HG03095 (cell line): ENCODE results near the gene COPS7A.
A peak's percentile ranks its signal among the peaks of the same experiment; 100 is the strongest.
"Not testable (repeated sequence)": the region's sequence is repeated elsewhere in the genome, so short reads cannot be mapped to it uniquely, and the experiment has no call there.

Experiments
- ATAC-seq: cut with Tn5 transposase; IDR thresholded peaks from one replicate; pipeline ENCODE4 v1.9.1; 2021; ENCODE audit warnings: moderate library complexity; ENCODE audit not compliant: unreplicated experiment

Gene COPS7A

GRCh38 chr12:6701078-6701768 lies 22.6 kb upstream of the COPS7A start:
- ATAC-seq = no peak

- no peak for ATAC-seq
Observed at GRCh38 chr12:6703631-6704030, 20.2 kb upstream of the COPS7A start.

GRCh38 chr12:6708351-6708750 lies 15.5 kb upstream of the COPS7A start:
- ATAC-seq = not testable (repeated sequence)

DNA sequence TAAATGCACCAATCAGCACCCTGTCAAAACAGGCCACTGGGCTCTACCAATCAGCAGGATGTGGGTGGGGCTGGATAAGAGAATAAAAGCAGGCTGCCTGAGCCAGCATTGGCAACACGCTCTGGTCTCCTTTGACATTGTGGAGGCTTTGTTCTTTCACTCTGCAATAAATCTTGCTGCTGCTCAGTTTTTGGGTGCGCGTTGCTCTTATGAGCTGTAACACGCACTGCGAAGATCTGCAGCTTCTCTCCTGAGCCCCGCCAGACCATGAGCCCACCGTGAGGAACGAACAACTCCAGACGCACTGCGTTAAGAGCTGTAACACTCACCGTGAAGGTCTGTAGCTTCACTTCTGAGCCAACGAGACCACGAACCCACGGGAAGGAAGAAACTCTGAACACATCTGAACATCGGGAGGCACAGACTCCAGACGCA lies 14.9 kb upstream of the COPS7A start:
- ATAC-seq = no peak

- ATAC-seq = not testable (repeated sequence)
Observed at GRCh38 chr12:6716031-6716873, 7.6 kb upstream of the COPS7A start.

DNA sequence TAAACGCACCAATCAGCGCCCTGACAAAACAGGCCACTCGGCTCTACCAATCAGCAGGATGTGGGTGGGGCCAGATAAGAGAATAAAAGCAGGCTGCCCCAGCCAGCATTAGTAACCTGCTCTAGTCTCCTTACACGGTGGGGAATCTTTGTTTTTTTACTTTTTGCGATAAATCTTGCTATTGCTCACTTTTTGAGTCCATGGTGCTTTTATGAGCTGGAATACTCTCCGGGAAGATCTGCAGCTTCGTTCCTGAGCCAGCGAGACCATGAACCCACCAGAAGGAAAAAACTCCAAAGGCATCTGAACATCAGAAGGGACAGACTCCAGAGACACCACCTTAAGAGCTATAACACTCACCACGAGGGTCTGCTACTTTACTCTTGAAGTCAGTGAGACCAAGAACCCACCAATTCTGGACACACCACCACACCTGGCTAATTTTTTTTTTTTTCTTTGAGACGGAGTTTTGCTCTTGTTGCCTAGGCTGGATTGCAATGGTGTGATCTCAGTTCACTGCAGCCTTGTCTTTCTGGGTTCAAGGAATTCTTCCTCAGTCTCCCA lies 6.9 kb upstream of the COPS7A start:
- no peak for ATAC-seq

GRCh38 chr12:6722863-6723262 lies 983 bp upstream of the COPS7A start:
- ATAC-seq = no peak

- peak; percentile 30 for ATAC-seq
Observed at GRCh38 chr12:6724409-6724797, 557 bp downstream of the COPS7A start.

DNA sequence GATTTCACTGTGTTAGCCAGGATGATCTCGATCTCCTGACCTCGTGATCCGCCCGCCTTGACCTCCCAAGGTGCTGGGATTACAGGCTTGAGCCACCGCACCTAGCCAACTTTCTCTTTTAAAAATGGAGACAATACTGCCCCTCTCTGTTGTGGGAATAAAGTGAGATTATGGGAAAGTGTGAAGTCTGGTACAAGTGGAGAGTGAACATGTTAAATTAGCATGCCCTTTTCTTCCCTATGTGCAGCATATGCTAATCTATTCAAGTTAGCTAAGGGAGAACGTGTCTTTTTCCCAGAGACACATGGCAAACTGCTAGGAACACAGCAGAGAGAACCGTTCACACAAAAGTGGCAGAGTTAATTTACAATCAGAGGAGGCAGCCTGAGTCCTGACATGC lies 1.5 kb downstream of the COPS7A start:
- ATAC-seq = no peak

DNA sequence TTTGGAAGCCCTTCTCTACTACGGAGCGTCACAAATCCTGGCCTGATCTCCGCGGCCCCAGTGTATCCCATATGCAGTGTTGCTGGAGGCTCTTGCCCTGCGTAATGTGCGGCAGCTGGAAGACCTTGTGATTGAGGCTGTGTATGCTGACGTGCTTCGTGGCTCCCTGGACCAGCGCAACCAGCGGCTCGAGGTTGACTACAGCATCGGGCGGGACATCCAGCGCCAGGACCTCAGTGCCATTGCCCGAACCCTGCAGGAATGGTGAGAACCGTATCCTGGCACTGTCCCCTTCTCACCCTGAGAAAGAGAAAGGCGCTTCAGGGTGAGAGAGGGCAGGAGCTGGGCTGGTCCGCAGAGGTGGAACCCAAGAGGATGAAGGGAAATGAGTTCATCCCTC lies 5.3 kb downstream of the COPS7A start:
- ATAC-seq = no peak

- ATAC-seq = no peak
Observed at GRCh38 chr12:6730169-6730568, 6.3 kb downstream of the COPS7A start.

GRCh38 chr12:6734506-6735387 lies 10.9 kb downstream of the COPS7A start:
- no peak for ATAC-seq

DNA sequence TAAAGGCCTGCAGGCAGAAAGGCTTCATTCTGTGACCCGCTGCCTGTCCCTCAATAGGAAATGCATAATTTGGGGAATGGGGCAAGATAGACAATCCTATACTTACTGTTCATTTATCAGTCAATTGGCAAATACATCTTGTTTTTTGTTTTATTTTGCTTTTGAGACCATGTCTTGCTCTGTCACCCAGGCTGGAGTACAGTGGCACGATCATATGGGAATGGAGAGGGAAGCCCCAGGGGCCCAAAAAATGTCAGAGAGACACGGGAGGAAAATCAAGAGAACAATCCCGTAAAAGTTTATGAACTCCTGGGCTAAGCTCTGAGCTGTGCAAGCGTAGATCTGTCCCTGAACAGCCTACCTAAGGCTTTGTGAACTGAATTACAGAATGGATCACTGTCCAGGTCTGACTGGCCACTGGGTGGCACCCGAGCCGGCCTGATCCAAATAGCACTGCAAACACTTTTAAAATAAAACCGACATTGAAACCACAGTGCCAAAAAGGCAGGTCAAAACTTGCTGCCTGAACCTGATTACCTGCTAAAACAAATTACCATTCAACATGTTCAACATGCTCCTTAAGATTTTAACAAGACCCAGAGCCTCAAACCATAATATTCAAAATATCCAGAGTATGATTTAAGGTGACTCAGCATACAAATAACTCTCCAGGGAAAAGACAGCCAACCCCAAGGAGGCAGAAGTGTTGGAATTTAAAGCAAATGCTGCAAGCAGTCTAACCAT lies 11.8 kb downstream of the COPS7A start:
- ATAC-seq = no peak

- ATAC-seq = no peak
Observed at GRCh38 chr12:6736754-6737153, 12.9 kb downstream of the COPS7A start.

DNA sequence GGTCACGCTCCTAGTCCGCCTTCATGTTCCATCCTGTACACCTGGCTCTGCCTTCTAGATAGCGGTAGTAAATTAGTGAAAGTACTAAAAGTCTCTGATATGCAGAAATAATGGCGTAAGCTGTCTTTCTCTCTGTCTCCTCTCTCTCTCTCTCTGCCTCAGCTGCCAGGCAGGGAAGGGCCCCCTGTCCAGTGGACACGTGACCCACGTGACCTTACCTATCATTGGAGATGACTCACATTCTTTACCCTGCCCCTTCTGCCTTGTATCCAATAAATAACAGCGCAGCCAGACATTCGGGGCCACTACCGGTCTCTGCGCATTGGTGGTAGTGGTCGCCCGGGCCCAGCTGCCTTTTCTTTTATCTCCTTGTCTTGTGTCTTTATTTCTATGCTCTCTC lies 18.2 kb downstream of the COPS7A start:
- ATAC-seq = not testable (repeated sequence)

DNA sequence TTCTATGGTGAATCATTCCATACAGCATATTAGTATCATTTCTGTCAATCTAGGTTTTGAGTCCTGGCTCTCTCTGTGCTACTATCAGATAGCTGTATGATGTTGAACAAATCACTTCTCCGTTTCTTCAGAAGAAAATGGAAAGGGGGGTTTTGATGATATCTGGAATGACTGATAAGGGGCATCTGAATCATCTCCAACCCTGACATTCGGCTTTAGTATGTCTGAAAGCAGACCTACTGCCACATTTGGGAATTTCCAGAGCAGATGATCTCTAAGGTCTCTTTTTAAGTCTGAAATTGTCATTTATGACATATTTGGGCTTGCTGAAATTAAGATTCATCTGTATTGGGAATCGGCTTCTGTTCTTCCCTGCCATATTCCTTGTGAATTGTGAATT lies 19.0 kb downstream of the COPS7A start:
- no peak for ATAC-seq

GRCh38 chr12:6743300-6743699 lies 19.5 kb downstream of the COPS7A start:
- ATAC-seq = not testable (repeated sequence)

GRCh38 chr12:6745741-6746525 lies 22.1 kb downstream of the COPS7A start:
- ATAC-seq = no peak

GRCh38 chr12:6747216-6747615 lies 23.4 kb downstream of the COPS7A start:
- no peak for ATAC-seq

DNA sequence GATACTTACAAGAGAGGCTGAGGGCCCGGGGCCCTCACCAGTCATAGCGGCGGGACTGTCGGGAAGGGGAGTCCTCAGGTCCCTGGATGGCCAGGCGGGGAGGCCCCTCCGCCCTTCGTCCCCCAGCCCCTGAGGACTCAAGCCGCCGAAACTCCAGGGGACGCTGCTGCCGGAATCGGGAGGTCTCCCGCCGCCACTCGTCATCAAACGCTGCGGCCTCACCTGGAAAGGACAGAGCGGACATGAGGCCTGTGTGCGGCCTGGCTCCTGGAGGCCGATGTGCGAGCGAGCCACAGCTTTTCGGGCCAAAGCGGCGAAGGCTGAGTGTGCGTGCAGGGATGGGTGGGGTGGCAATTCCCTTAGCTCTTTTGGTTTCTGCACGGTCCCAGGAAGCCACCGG lies 24.9 kb downstream of the COPS7A start:
- no peak for ATAC-seq
